ENCODE data around the gene FREM2. TPM values are rescaled to one million over a fixed set of nuclear protein-coding genes. Genes with fewer than 3 reads are reported as not detected.

Gene FREM2
- total RNA-seq, 1 experiment from 2014 or later, result 0.04 TPM

DNA sequence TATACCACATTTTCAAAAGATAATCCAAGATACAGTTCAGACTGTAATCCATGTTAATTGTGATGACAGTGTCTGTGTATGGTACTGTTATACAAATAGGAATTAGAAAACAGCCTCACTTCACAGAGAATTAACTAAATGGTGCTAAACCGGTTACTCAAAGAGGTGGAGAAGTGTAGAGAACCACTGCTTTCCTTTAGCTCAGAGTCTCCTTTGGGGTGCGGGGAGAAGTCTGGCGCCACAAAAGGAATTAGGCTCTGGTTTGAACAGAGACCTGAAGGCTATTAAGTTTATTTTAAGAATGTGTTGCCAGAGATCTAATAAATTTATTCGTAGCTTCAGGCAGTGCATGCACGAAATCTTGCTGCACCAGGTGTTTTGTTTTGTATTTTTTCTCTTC is 65.8 kb downstream of the FREM2 start:
- H3K79me2 ChIP-seq (ENCODE audit: low read length), result no peaks in the 10 kb centered on the region
- no peaks in the 10 kb centered on the region for H4K20me1 ChIP-seq (ENCODE audit: low read length)
- H3K9me2 ChIP-seq (replicated peaks; ENCODE audit: low read length), result no peaks in the 10 kb centered on the region
- intact Hi-C loops (cut with micrococcal nuclease), result no loop called here
- H2AFZ ChIP-seq (ENCODE audit: low read length), result no peak overlapping the region
- no peak overlapping the region for H3K4me3 ChIP-seq (ENCODE audit: low read length)
- H3K9ac ChIP-seq (ENCODE audit: low read length), result no peak overlapping the region
- H3F3A ChIP-seq (ENCODE audit: low read length, unreplicated experiment), result no peaks in the 10 kb centered on the region
- H3K27me3 ChIP-seq (ENCODE audit: low read length), result peaks cover 27% of the 10 kb centered on the region
- H3K27ac ChIP-seq (ENCODE audit: low read length), result no peak overlapping the region
- no peak for DNase-seq
- no peak for ATAC-seq
- H3K4me1 ChIP-seq (ENCODE audit: insufficient read depth, low read length), result no peaks in the 10 kb centered on the region
- BruUV-seq (replicated peaks), result no TSS peak
- H3K9me3 ChIP-seq (ENCODE audit: low read length), result no peaks in the 10 kb centered on the region
- POLR2A ChIA-PET (ENCODE audit: unreplicated experiment), result no interaction called here
- no peak overlapping the region for H3K4me2 ChIP-seq (ENCODE audit: low read length)
- no peak for TF ChIP-seq EZH2phosphoT487 (IDR thresholded peaks at IDR 0.05; ENCODE audit: borderline replicate concordance, low read length)
- TF ChIP-seq, protein P1, sequence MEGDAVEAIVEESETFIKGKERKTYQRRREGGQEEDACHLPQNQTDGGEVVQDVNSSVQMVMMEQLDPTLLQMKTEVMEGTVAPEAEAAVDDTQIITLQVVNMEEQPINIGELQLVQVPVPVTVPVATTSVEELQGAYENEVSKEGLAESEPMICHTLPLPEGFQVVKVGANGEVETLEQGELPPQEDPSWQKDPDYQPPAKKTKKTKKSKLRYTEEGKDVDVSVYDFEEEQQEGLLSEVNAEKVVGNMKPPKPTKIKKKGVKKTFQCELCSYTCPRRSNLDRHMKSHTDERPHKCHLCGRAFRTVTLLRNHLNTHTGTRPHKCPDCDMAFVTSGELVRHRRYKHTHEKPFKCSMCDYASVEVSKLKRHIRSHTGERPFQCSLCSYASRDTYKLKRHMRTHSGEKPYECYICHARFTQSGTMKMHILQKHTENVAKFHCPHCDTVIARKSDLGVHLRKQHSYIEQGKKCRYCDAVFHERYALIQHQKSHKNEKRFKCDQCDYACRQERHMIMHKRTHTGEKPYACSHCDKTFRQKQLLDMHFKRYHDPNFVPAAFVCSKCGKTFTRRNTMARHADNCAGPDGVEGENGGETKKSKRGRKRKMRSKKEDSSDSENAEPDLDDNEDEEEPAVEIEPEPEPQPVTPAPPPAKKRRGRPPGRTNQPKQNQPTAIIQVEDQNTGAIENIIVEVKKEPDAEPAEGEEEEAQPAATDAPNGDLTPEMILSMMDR (conservative IDR thresholded peaks at IDR 0.05; ENCODE audit: low read depth, low read length), result no peak
- no peak for TF ChIP-seq EZH2 (IDR thresholded peaks at IDR 0.05; ENCODE audit: low read length, unreplicated experiment)
- no peaks in the 10 kb centered on the region for H3K36me3 ChIP-seq (ENCODE audit: low read depth, low read length)
- CTCF ChIA-PET, result no interaction called here

DNA sequence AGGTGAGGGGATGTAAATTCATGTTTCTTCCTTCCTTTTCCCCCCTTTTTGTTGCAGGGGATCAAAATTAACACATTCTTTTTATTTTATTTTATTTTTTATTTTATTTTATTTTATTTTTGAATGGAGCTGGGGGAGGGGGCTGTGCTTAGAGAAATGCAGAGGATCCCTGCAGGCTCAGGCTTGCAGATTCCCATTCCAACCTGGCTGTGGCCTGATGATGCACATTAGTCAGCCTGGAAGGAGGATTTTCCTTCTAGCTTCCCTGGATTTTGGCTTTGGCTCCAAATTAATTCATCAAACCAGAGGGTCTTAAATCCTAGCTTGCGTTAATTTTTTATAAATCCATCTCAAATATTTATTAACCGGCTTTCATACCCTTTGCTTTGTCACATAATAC is 67.0 kb downstream of the FREM2 start:
- H3K36me3 ChIP-seq (ENCODE audit: low read depth, low read length), result no peaks in the 10 kb centered on the region
- no peaks in the 10 kb centered on the region for H3K79me2 ChIP-seq (ENCODE audit: low read length)
- no peak overlapping the region for H3K27ac ChIP-seq (ENCODE audit: low read length)
- no TSS peak for BruUV-seq (replicated peaks)
- no peak for DNase-seq
- no peak overlapping the region for H3K4me2 ChIP-seq (ENCODE audit: low read length)
- H3K9ac ChIP-seq (ENCODE audit: low read length), result no peak overlapping the region
- intact Hi-C loops (cut with micrococcal nuclease), result no loop called here
- peaks cover 30% of the 10 kb centered on the region for H3K27me3 ChIP-seq (ENCODE audit: low read length)
- CTCF ChIA-PET, result interaction anchor here (0.7 kb wide), 1 partner anchor 260 kb away, joined by 3 read pairs; no protein-coding TSS in a partner anchor
- no peak overlapping the region for H3K4me3 ChIP-seq (ENCODE audit: low read length)
- ATAC-seq, result no peak
- H4K20me1 ChIP-seq (ENCODE audit: low read length), result no peaks in the 10 kb centered on the region
- TF ChIP-seq EZH2phosphoT487 (IDR thresholded peaks at IDR 0.05; ENCODE audit: borderline replicate concordance, low read length) (no peak), EZH2 (IDR thresholded peaks at IDR 0.05; ENCODE audit: low read length, unreplicated experiment) (no peak)
- TF ChIP-seq, protein P1 (conservative IDR thresholded peaks at IDR 0.05; ENCODE audit: low read depth, low read length), result no peak
- H3K9me2 ChIP-seq (replicated peaks; ENCODE audit: low read length), result no peaks in the 10 kb centered on the region
- H3K9me3 ChIP-seq (ENCODE audit: low read length), result no peaks in the 10 kb centered on the region
- POLR2A ChIA-PET (ENCODE audit: unreplicated experiment), result no interaction called here
- H2AFZ ChIP-seq (ENCODE audit: low read length), result no peak overlapping the region
- H3F3A ChIP-seq (ENCODE audit: low read length, unreplicated experiment), result no peaks in the 10 kb centered on the region
- H3K4me1 ChIP-seq (ENCODE audit: insufficient read depth, low read length), result no peaks in the 10 kb centered on the region

DNA sequence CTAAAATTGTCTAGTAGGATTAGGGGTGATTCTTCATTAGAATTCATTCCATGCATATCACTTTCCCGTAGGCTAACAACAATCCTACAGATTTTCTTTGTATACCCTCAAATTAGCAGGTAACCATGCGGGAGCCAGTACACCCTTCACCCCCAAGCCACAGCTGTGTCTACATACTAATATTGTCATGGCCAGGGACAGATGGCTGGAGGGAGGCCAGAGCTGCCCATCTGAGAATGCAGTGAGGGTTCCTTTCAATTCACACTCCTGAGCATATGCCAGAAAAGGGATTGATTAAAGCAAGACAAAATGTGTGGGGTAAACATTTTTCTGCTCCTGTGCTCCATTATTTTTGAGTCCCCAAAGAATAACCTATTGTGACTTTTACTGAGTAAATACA is 68.9 kb downstream of the FREM2 start:
- H3K4me2 ChIP-seq (ENCODE audit: low read length), result no peak overlapping the region
- POLR2A ChIA-PET (ENCODE audit: unreplicated experiment), result no interaction called here
- no peak overlapping the region for H3K27ac ChIP-seq (ENCODE audit: low read length)
- H3F3A ChIP-seq (ENCODE audit: low read length, unreplicated experiment), result no peaks in the 10 kb centered on the region
- H3K79me2 ChIP-seq (ENCODE audit: low read length), result no peaks in the 10 kb centered on the region
- H4K20me1 ChIP-seq (ENCODE audit: low read length), result no peaks in the 10 kb centered on the region
- DNase-seq (no peak), ATAC-seq (no peak)
- CTCF ChIA-PET, result no interaction called here
- H3K27me3 ChIP-seq (ENCODE audit: low read length), result peaks cover 40% of the 10 kb centered on the region
- no peak overlapping the region for H3K9ac ChIP-seq (ENCODE audit: low read length)
- no peaks in the 10 kb centered on the region for H3K4me1 ChIP-seq (ENCODE audit: insufficient read depth, low read length)
- intact Hi-C loops (cut with micrococcal nuclease), result no loop called here
- no peak overlapping the region for H2AFZ ChIP-seq (ENCODE audit: low read length)
- H3K4me3 ChIP-seq (ENCODE audit: low read length), result no peak overlapping the region
- H3K9me2 ChIP-seq (replicated peaks; ENCODE audit: low read length), result no peaks in the 10 kb centered on the region
- no peaks in the 10 kb centered on the region for H3K36me3 ChIP-seq (ENCODE audit: low read depth, low read length)
- TF ChIP-seq EZH2phosphoT487 (IDR thresholded peaks at IDR 0.05; ENCODE audit: borderline replicate concordance, low read length) (no peak), EZH2 (IDR thresholded peaks at IDR 0.05; ENCODE audit: low read length, unreplicated experiment) (no peak)
- TF ChIP-seq, protein P1 (conservative IDR thresholded peaks at IDR 0.05; ENCODE audit: low read depth, low read length), result no peak
- no TSS peak for BruUV-seq (replicated peaks)
- H3K9me3 ChIP-seq (ENCODE audit: low read length), result no peaks in the 10 kb centered on the region

Data from PC-3 (cell line).